GM23338 (cell line): ENCODE results near the gene WDR26. TPM values are rescaled to one million over a fixed set of nuclear protein-coding genes. Genes with fewer than 3 reads are reported as not detected.

ENCODE experiments used
- ATAC-seq: fragments of 200-7000 bp; cut with Tn5 transposase; 3 replicates; pipeline ENCODE4 v1.9.1; 2020
- DNase-seq: peaks from one replicate; pipeline ENCODE4 v3.0.0-alpha.2; 2015; ENCODE audit warnings: low spot score
- H2AFZ ChIP-seq: fragments of 200-600 bp; sonication (generic); 2 replicates; pipeline ENCODE4 v1.8.0; 2016; ENCODE audit warnings: antibody characterized with exemption, mild to moderate bottlenecking, moderate library complexity
- H3F3A ChIP-seq: fragments of 200-600 bp; sonication (generic); replicated peaks from 2 replicates; pipeline ENCODE4 v1.8.0; 2017; ENCODE audit warnings: antibody characterized with exemption, mixed run types, low read depth
- H3K27ac ChIP-seq: fragments of 200-600 bp; sonication (generic); 2 replicates; pipeline ENCODE4 v1.6.1; 2016; ENCODE audit warnings: low read depth
- H3K27me3 ChIP-seq: fragments of 200-600 bp; sonication (generic); 2 replicates; pipeline ENCODE4 v1.8.0; 2016; ENCODE audit warnings: mild to moderate bottlenecking, mixed run types, moderate library complexity; ENCODE audit not compliant: insufficient read depth
- H3K36me3 ChIP-seq: fragments of 200-600 bp; sonication (generic); 2 replicates; pipeline ENCODE4 v1.8.0; 2016; ENCODE audit warnings: mild to moderate bottlenecking; ENCODE audit not compliant: insufficient read depth
- H3K4me1 ChIP-seq: fragments of 200-600 bp; sonication (generic); 2 replicates; pipeline ENCODE4 v1.8.0; 2016; ENCODE audit warnings: mild to moderate bottlenecking, moderate library complexity; ENCODE audit not compliant: insufficient read depth
- H3K4me2 ChIP-seq: fragments of 200-600 bp; sonication (generic); 2 replicates; pipeline ENCODE4 v1.7.1; 2017; ENCODE audit warnings: mixed run types
- H3K4me3 ChIP-seq: fragments of 200-600 bp; sonication (generic); 2 replicates; pipeline ENCODE4 v1.6.1; 2016; ENCODE audit warnings: mixed run types
- H3K79me2 ChIP-seq: fragments of 200-600 bp; sonication (generic); replicated peaks from 2 replicates; pipeline ENCODE4 v1.8.0; 2017; ENCODE audit warnings: mild to moderate bottlenecking; ENCODE audit not compliant: insufficient read depth
- H3K9me2 ChIP-seq: fragments of 200-600 bp; sonication (generic); 2 replicates; pipeline ENCODE4 v1.8.0; 2017; ENCODE audit not compliant: insufficient read depth
- H4K20me1 ChIP-seq: fragments of 200-600 bp; sonication (generic); replicated peaks from 2 replicates; pipeline ENCODE4 v1.8.0; 2017; ENCODE audit warnings: mild to moderate bottlenecking; ENCODE audit not compliant: insufficient read depth
- H3K27ac Mint-ChIP-seq: 2 replicates; pipeline ENCODE4 v1.8.0; 2020; ENCODE audit warnings: inconsistent platforms, mild to moderate bottlenecking, moderate library complexity, mixed read lengths
- H3K27me3 Mint-ChIP-seq: 3 replicates; pipeline ENCODE4 v1.8.0; 2022; ENCODE audit warnings: low read depth, mild to moderate bottlenecking, moderate library complexity, mixed read lengths, inconsistent platforms; ENCODE audit not compliant: insufficient read depth, poor library complexity
- H3K36me3 Mint-ChIP-seq: 3 replicates; pipeline ENCODE4 v1.8.0; 2021; ENCODE audit warnings: low read depth, mild to moderate bottlenecking, inconsistent platforms, moderate library complexity, mixed read lengths
- H3K4me1 Mint-ChIP-seq: 3 replicates; pipeline ENCODE4 v1.8.0; 2020; ENCODE audit warnings: mild to moderate bottlenecking, inconsistent platforms, mixed read lengths
- H3K4me3 Mint-ChIP-seq: 3 replicates; pipeline ENCODE4 v1.8.0; 2021; ENCODE audit warnings: moderate library complexity, mild to moderate bottlenecking, inconsistent platforms, mixed read lengths
- H3K9me3 Mint-ChIP-seq: 3 replicates; pipeline ENCODE4 v1.8.0; 2020; ENCODE audit warnings: moderate library complexity, mild to moderate bottlenecking, inconsistent platforms, mixed read lengths
- CREB1 ChIP-seq: fragments of 250-450 bp; sonication (Bioruptor Pico); IDR thresholded peaks from 2 replicates; pipeline ENCODE4 v1.5.0; 2020; ENCODE audit warnings: low read depth, mild to moderate bottlenecking, moderate library complexity
- CTCF ChIP-seq, 2 experiments: fragments of 200-600 bp in 1 of 2; sonication (generic) in 1 of 2; conservative IDR thresholded peaks; 2 replicates each; pipeline versions ENCODE4 v1.5.1 to v1.6.1; 2016 to 2017; ENCODE audit warnings: antibody characterized with exemption in 2 of 2, low read depth in 2 of 2, mild to moderate bottlenecking in 2 of 2, moderate library complexity in 1 of 2
- ETS1 ChIP-seq: IDR thresholded peaks from 2 replicates; pipeline ENCODE4 v1.6.1; 2016; ENCODE audit warnings: antibody characterized with exemption
- EZH2 ChIP-seq: fragments of 200-600 bp; sonication (generic); IDR thresholded peaks from one replicate; pipeline ENCODE4 v1.8.0; 2017; ENCODE audit warnings: antibody characterized with exemption, mild to moderate bottlenecking, low read depth; ENCODE audit not compliant: unreplicated experiment
- EZH2phosphoT487 ChIP-seq: fragments of 200-600 bp; sonication (generic); IDR thresholded peaks from one replicate; pipeline ENCODE4 v1.8.1; 2018; ENCODE audit warnings: antibody characterized with exemption; ENCODE audit not compliant: unreplicated experiment
- JUNB ChIP-seq: IDR thresholded peaks from one replicate; pipeline ENCODE4 v1.6.1; 2016; ENCODE audit warnings: antibody characterized with exemption; ENCODE audit not compliant: unreplicated experiment
- POLR2AphosphoS5 ChIP-seq: IDR thresholded peaks from 2 replicates; pipeline ENCODE4 v1.6.1; 2016; ENCODE audit warnings: antibody characterized with exemption, low read depth
- REST ChIP-seq: IDR thresholded peaks from one replicate; pipeline ENCODE4 v1.6.1; 2018; ENCODE audit warnings: antibody characterized with exemption; ENCODE audit not compliant: unreplicated experiment
- ZNF114 ChIP-seq: fragments of 250-450 bp; sonication (Bioruptor Pico); IDR thresholded peaks from 2 replicates; pipeline ENCODE4 v1.5.0; 2020; ENCODE audit warnings: mild to moderate bottlenecking, moderate library complexity
- ZNF331 ChIP-seq: fragments of 250-450 bp; sonication (Bioruptor Pico); IDR thresholded peaks from 2 replicates; pipeline ENCODE4 v1.5.0; 2020; ENCODE audit warnings: low read depth, mild to moderate bottlenecking, moderate library complexity
- ZNF462 ChIP-seq: fragments of 250-450 bp; sonication (Bioruptor Pico); IDR thresholded peaks from 2 replicates; pipeline ENCODE4 v1.5.0; 2020; ENCODE audit warnings: mild to moderate bottlenecking, moderate library complexity
- polyA plus RNA-seq: library from polyadenylated mRNA; unstranded; fragments of >200 nt; fragmentation: Nextera tagmentation; extraction: Ambion mirVana; gene quantifications from 2 replicates; pipeline ENCODE4 v1.2.1, GENCODE V29; 2016
- total RNA-seq: library from RNA; depleted of rRNA; stranded (reverse); fragments of >200 nt; shearing (Covaris generic); gene quantifications from 2 replicates; pipeline ENCODE4 v1.2.3, GENCODE V29; 2014

WDR26 gene
- total and polyA plus RNA-seq, 2 experiments from 2014 or later, result 16.9 to 74.6 TPM

GRCh38 chr1:224447251-224447650 lies 12.7 kb upstream of the WDR26 start (continued):
- TF ChIP-seq ZNF462 (no peak), EZH2phosphoT487 (no peak), JUNB (no peak), ZNF331 (CRISPR knock-in tag) (no peak)

- Histone ChIP-seq H2AFZ (no peak overlapping the region), H3F3A (peaks cover 3% of the 10 kb centered on the region; the same call in 1 of the 2 replicates), H3K36me3 (no peaks in the 10 kb centered on the region; the same call in 1 of the 2 replicates), H3K4me1 (peaks cover 6% of the 10 kb centered on the region), H3K4me2 (no peak overlapping the region), H3K79me2 (peaks cover 15% of the 10 kb centered on the region), H3K27ac (peak overlapping the region; percentile 33; the same call in 1 of the 2 replicates), H3K27me3 (no peaks in the 10 kb centered on the region), H4K20me1 (no peaks in the 10 kb centered on the region), H3K9me2 (no peaks in the 10 kb centered on the region), H3K4me3 (no peak overlapping the region)
- ATAC-seq, result no peak
- Mint-ChIP-seq H3K27ac (no peak overlapping the region; the same call in 1 of the 2 replicates), H3K36me3 (peaks cover 15% of the 10 kb centered on the region; the same call in 2 of the 3 replicates), H3K4me3 (no peak overlapping the region), H3K27me3 (no peaks in the 10 kb centered on the region), H3K4me1 (peaks cover 13% of the 10 kb centered on the region), H3K9me3 (no peaks in the 10 kb centered on the region)
- no peak for DNase-seq
- TF ChIP-seq EZH2phosphoT487 (no peak), ETS1 (no peak), CTCF (conservative IDR thresholded peaks at IDR 0.05; ENCODE audit: low read depth in 2 of 2) (no peak), ZNF331 (CRISPR knock-in tag) (no peak), REST (no peak), EZH2 (no peak), CREB1 (no peak), POLR2AphosphoS5 (no peak), ZNF114 (CRISPR knock-in tag) (no peak)
Measured at GRCh38 chr1:224438989-224439388, 4.4 kb upstream of the WDR26 start.
